Measurements from ENCODE around the gene MAD1L1. TPM values are rescaled to one million over a fixed set of nuclear protein-coding genes. Genes with fewer than 3 reads are reported as not detected.

MAD1L1 gene
- 10 to 100 TPM; 21.0 to 49.7 (median 29.8) TPM for total RNA-seq

DNA sequence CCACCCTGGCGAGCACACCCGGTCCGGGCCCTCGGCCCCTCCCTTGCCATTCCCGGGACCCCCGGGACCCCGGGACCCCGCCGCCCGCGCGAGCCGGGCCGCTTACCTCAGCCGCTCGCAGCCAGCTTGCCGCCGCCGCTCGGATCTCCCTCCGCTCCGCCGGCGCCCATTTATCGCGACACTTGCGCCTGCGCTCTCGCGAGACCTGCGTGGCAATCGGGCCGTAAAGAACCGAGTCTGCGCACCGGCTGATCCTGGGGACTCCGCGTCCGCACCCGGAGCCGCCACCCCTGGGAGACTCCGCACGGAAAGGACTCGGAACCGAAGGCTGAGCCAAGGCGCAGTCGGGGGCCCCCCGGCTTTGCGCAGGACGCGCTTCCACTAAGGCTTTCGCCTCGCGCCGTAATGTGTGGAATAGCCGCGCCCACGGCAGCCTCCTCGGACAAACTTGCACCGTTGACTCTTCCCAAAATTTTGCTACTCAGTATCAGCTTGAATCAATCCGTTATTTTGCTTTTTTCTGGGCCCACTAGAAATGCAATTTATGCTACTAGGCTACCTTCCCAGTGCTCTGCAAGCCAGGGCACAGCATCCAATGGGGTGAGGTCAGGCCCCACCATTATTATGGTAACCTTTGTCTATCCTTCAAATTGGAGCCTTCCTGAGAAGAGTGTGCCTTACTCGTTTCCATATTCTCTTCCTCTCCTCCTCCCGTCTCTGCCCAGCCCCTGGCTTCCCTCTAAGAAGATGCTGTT lies at the start of gene MAD1L1:
Gene MAD1L1 (minus strand): TSS at position 180 of the 755 bp plus-strand sequence. CDS start 2,812 bp downstream, outside the sequence.
- TF ChIP-seq, protein P1, sequence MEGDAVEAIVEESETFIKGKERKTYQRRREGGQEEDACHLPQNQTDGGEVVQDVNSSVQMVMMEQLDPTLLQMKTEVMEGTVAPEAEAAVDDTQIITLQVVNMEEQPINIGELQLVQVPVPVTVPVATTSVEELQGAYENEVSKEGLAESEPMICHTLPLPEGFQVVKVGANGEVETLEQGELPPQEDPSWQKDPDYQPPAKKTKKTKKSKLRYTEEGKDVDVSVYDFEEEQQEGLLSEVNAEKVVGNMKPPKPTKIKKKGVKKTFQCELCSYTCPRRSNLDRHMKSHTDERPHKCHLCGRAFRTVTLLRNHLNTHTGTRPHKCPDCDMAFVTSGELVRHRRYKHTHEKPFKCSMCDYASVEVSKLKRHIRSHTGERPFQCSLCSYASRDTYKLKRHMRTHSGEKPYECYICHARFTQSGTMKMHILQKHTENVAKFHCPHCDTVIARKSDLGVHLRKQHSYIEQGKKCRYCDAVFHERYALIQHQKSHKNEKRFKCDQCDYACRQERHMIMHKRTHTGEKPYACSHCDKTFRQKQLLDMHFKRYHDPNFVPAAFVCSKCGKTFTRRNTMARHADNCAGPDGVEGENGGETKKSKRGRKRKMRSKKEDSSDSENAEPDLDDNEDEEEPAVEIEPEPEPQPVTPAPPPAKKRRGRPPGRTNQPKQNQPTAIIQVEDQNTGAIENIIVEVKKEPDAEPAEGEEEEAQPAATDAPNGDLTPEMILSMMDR (IDR thresholded peaks at IDR 0.05; ENCODE audit: low read depth), result no peak

DNA sequence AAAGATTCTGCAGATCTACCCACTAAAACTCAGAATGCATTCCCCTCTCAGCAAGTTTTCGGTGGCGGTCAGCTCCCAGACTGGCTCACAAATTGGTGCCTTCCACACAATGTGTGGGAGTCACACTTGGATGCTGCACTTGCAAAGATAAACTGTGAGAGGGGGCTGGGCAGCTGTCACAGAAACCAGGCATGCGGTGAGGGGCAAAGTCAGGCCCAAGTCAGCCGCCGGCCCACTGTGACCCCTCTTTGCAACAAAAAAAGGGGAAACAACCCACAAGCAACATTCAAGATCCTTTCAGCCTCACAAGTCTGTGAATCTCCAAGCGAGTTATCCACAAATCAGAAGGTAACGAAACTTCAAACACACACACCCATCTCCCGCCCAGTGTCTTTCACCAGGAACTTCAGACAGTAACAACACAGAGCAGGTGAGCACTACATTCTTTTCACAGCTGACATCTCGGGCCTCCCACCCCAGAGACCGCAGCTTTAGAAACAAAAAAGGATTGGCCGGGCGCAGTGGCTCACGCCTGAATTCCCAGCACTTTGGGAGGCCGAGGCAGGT lies 49.5 kb upstream of the MAD1L1 start:
- TF ChIP-seq, protein P1 (IDR thresholded peaks at IDR 0.05; ENCODE audit: low read depth), result no peak

DNA sequence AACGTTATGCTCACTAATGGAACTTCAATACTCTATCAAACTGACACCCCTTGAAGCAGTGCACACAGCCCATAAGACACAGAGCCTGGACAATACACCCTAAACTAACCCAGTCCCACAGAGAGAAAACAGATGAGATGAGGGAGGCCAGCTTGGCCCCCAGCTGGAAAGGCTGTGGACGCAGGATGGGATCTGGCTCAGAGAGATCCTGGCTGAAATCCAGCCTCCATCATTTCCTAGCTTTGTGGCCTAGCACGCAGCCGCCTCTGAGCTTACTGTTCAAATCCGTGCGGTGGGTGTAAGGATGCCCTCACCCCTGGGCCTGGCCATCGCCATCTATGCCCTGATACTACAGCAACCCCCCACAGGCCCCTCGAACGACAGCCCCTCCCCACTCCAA lies 48.8 kb upstream of the MAD1L1 start:
- TF ChIP-seq, protein P1 (IDR thresholded peaks at IDR 0.05; ENCODE audit: low read depth), result no peak

DNA sequence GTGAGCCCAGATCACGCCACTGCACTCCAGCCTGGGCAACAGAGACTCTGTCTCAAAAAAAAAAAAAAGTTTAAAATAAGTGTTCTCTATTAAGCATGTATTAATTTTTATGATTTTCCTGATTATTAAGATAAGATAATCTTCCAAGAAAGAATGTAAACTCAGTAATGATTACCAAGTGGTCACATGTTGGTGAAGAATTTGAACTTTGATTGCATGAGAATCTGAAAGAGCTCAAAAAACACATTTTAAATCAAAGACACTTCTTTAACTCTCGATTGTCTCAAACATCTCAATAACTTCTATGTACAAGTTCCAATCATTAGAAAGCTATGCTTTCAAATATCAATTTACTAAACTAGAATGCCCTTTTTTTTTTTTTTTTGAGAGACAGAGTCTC lies 47.7 kb upstream of the MAD1L1 start:
- TF ChIP-seq, protein P1 (IDR thresholded peaks at IDR 0.05; ENCODE audit: low read depth), result no peak

DNA sequence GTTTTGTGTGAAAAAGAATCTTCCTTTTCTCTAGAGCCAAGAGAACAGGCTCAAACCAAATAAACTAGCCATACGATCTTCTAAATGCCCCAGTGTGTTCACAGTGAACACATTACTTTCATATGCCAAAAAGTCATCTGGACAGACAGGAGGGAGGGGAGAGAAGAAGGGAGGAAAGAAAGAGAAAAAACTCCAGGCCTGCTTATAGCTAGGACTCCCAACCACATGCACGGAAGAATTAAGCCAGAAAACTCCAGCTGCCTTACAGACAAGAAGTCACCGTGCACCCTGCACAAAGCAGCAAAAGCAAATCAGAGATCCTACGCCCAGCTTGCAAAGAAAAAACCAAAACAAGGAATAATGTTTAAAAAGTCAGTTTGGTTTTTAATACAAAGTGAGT lies 47.2 kb upstream of the MAD1L1 start:
- TF ChIP-seq, protein P1 (IDR thresholded peaks at IDR 0.05; ENCODE audit: low read depth), result no peak

DNA sequence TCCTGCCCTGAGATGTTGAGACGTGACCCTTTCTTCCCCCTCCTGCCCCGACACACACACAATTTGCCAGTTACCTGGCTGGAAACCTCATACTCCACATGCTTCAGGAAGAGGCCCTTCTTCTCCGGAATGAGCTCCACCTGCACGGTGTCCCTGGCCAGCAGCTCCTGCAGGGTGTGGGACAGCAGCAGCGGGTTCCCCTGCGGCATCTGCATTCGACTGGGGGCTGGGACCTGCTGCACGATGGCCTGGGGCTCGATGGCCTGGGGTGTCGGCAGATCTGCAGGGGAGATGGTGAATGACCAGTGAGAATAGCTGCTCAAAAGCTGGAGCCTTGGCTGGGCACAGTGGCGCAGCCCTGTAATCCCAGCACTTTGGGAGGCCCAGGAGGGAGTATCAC lies 45.3 kb upstream of the MAD1L1 start:
- TF ChIP-seq, protein P1 (IDR thresholded peaks at IDR 0.05; ENCODE audit: low read depth), result no peak

DNA sequence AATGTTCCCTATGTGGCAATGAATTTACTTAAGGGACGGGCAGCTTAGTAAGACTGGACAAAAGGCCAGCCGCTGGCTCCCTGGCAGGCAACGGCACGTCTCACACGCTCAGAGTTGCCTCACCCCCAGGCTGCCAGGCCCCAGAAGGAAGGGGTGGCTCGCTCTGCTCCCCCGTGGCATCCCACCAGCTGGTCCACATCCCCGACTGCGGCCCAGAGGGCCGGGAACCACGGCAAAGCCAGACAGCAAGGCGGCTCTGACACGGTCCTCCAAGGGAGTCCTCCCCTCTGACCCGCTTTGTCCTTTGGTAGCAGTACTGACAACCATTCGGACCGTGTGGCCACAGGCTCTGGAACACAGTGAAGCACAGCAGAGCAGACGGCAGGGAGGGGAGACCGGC lies 43.4 kb upstream of the MAD1L1 start:
- TF ChIP-seq, protein P1 (IDR thresholded peaks at IDR 0.05; ENCODE audit: low read depth), result no peak
